SK-N-SH (cell line): ENCODE results near the gene SLC34A3. TPM values are rescaled to one million over a fixed set of nuclear protein-coding genes. Genes with fewer than 3 reads are reported as not detected.

Experiments used
- CTCF ChIA-PET: fragments of 300-600, 350-600 bp; formaldehyde crosslinking; extraction: SDS; loops from one replicate; lab custom pipeline; 2021; lab: Yijun Ruan, JAX
- POLR2A ChIA-PET: fragments of 350-600 bp; sonication (Branson Sonifier 250); formaldehyde crosslinking; extraction: SDS; loops from one replicate; lab custom pipeline; 2020; ENCODE audit warnings: antibody characterized with exemption, inconsistent platforms; lab: Yijun Ruan, JAX
- DNase-seq: peaks from one replicate; pipeline ENCODE4 v3.0.0; 2012
- H2AFZ ChIP-seq: fragments of 200-600 bp; sonication (generic); 2 replicates; pipeline ENCODE4 v1.8.1; 2016; ENCODE audit warnings: antibody characterized with exemption, mild to moderate bottlenecking, low read depth
- H3F3A ChIP-seq: fragments of 200-600 bp; sonication (generic); replicated peaks from 2 replicates; pipeline ENCODE3; 2016; ENCODE audit warnings: antibody characterized with exemption, mild to moderate bottlenecking; ENCODE audit not compliant: insufficient read depth
- H3K27ac ChIP-seq, 2 experiments: fragments of 200-500 bp in 1 of 2; fragments of 200-600 bp in 1 of 2; sonication (Bioruptor generic) in 1 of 2; sonication (generic), shearing (Covaris generic) in 1 of 2; 2 replicates each; pipeline versions ENCODE4 v1.5.1 to v1.6.1; 2014 to 2016; ENCODE audit warnings: low read depth in 2 of 2, inconsistent platforms in 1 of 2, low read length in 1 of 2, mild to moderate bottlenecking in 1 of 2, mixed read lengths in 1 of 2
- H3K27me3 ChIP-seq: fragments of 200-600 bp; sonication (generic), shearing (Covaris generic); 2 replicates; pipeline ENCODE4 v1.6.1; 2016; ENCODE audit warnings: mixed run types; ENCODE audit not compliant: insufficient read depth
- H3K36me3 ChIP-seq, 2 experiments: fragments of 200-500 bp in 1 of 2; fragments of 200-600 bp in 1 of 2; sonication (Bioruptor generic) in 1 of 2; sonication (generic) in 1 of 2; replicated peaks in 1 of 2; 2 replicates each; pipeline versions ENCODE3 to v1.5.1; 2014 to 2016; ENCODE audit warnings: low read length in 1 of 2, mild to moderate bottlenecking in 1 of 2; ENCODE audit not compliant: insufficient read depth in 2 of 2, control insufficient read depth in 1 of 2
- H3K4me1 ChIP-seq, 2 experiments: fragments of 200-500 bp in 1 of 2; fragments of 200-600 bp in 1 of 2; sonication (Bioruptor generic) in 1 of 2; sonication (generic), shearing (Covaris generic) in 1 of 2; 2 replicates each; pipeline versions ENCODE4 v1.5.1 to v1.6.1; 2014 to 2016; ENCODE audit warnings: low read depth in 1 of 2, low read length in 1 of 2, mixed run types in 1 of 2; ENCODE audit not compliant: insufficient read depth in 2 of 2, control insufficient read depth in 1 of 2
- H3K4me2 ChIP-seq: fragments of 200-600 bp; sonication (generic), shearing (Covaris generic); 2 replicates; pipeline ENCODE4 v1.6.1; 2017; ENCODE audit warnings: mixed run types
- H3K4me3 ChIP-seq, 2 experiments: fragments of 200-500 bp in 1 of 2; fragments of 200-600 bp in 1 of 2; sonication (Bioruptor generic) in 1 of 2; sonication (generic), shearing (Covaris generic) in 1 of 2; 2 replicates each; pipeline versions ENCODE4 v1.5.1 to v1.8.1; 2014 to 2016; ENCODE audit warnings: low read depth in 2 of 2, inconsistent platforms in 1 of 2, low read length in 1 of 2, mild to moderate bottlenecking in 1 of 2, mixed read lengths in 1 of 2, moderate library complexity in 1 of 2
- H3K79me2 ChIP-seq: fragments of 200-600 bp; sonication (generic); 2 replicates; pipeline ENCODE4 v1.8.1; 2017; ENCODE audit warnings: mild to moderate bottlenecking; ENCODE audit not compliant: insufficient read depth
- H3K9ac ChIP-seq: fragments of 200-600 bp; sonication (generic); 2 replicates; pipeline ENCODE4 v1.6.1; 2017; ENCODE audit warnings: mixed run types
- H3K9me2 ChIP-seq: fragments of 200-600 bp; sonication (generic); 2 replicates; pipeline ENCODE4 v1.6.1; 2017; ENCODE audit warnings: mixed run types
- H3K9me3 ChIP-seq: fragments of 200-600 bp; sonication (generic); 2 replicates; pipeline ENCODE4 v1.6.1; 2017; ENCODE audit warnings: mixed run types, mild to moderate bottlenecking, moderate library complexity
- H4K20me1 ChIP-seq: fragments of 200-600 bp; sonication (generic); 2 replicates; pipeline ENCODE4 v1.6.1; 2017; ENCODE audit warnings: mild to moderate bottlenecking, mixed run types; ENCODE audit not compliant: insufficient read depth
- CHD2 ChIP-seq: fragments of 150-350 bp; IDR thresholded peaks from 2 replicates; pipeline ENCODE4 v1.6.1; 2018; ENCODE audit warnings: low read length; ENCODE audit not compliant: partially characterized antibody
- FOSL2 ChIP-seq: IDR thresholded peaks from 2 replicates; pipeline ENCODE4 v1.4.0; 2012; ENCODE audit warnings: low read depth, mild to moderate bottlenecking, moderate library complexity, borderline replicate concordance
- FOXM1 ChIP-seq: IDR thresholded peaks from 2 replicates; pipeline ENCODE4 v1.4.0; 2012; ENCODE audit warnings: low read depth, mild to moderate bottlenecking
- JUND ChIP-seq: IDR thresholded peaks from 2 replicates; pipeline ENCODE4 v1.4.0; 2012
- MEF2A ChIP-seq: IDR thresholded peaks from 2 replicates; pipeline ENCODE4 v1.4.0; 2012; ENCODE audit warnings: low read depth, borderline replicate concordance
- NRF1 ChIP-seq: IDR thresholded peaks from 2 replicates; pipeline ENCODE4 v1.6.1; 2012; ENCODE audit warnings: low read depth, mild to moderate bottlenecking, low read length
- POLR2AphosphoS5 ChIP-seq: IDR thresholded peaks from 2 replicates; pipeline ENCODE4 v1.6.1; 2012; ENCODE audit warnings: low read depth, low read length
- RFX5 ChIP-seq: IDR thresholded peaks from 2 replicates; pipeline ENCODE4 v1.6.1; 2012; ENCODE audit warnings: mild to moderate bottlenecking, improper control_type of control experiment, low read length
- TAF1 ChIP-seq: IDR thresholded peaks from 2 replicates; pipeline ENCODE4 v1.6.1; 2012; ENCODE audit warnings: low read depth, mild to moderate bottlenecking, low read length, moderate library complexity, borderline replicate concordance
- TCF12 ChIP-seq: IDR thresholded peaks from 2 replicates; pipeline ENCODE4 v1.4.0; 2012
- WGBS: methylation state at CpG from one replicate; pipeline ENCODE4 v1.1.6; 2017; ENCODE audit warnings: low lambda C conversion rate; 5-methylcytosine and 5-hydroxymethylcytosine counted together
- polyA plus RNA-seq, 3 experiments: library from polyadenylated mRNA; depleted of rRNA; stranded (reverse); fragments of >200 nt; gene quantifications; 2 replicates each; pipeline ENCODE4 v1.2.3, GENCODE V29; 2012
- TF ChIP-seq, protein P1 (sequence below): fragments of 200-600 bp; sonication (generic); IDR thresholded peaks from 2 replicates; pipeline ENCODE4 v1.6.1; 2017; ENCODE audit warnings: antibody characterized with exemption, mild to moderate bottlenecking, moderate library complexity
- TF ChIP-seq, protein P2 (sequence below): IDR thresholded peaks from 2 replicates; pipeline ENCODE4 v1.4.0; 2012; ENCODE audit warnings: low read depth, borderline replicate concordance
- TF ChIP-seq, protein P3 (sequence below): fragments of 150-350 bp; IDR thresholded peaks from 2 replicates; pipeline ENCODE4 v1.6.1; 2017; ENCODE audit warnings: antibody characterized with exemption, low read length, low read depth, borderline replicate concordance
- TF ChIP-seq, protein P4 (sequence below): fragments of 150-350 bp; IDR thresholded peaks from 2 replicates; pipeline ENCODE4 v1.6.1; 2016; ENCODE audit warnings: mild to moderate bottlenecking, low read depth, low read length
- TF ChIP-seq, protein P5 (sequence below): IDR thresholded peaks from 2 replicates; pipeline ENCODE4; 2012
- TF ChIP-seq, protein P6 (sequence below): IDR thresholded peaks from 2 replicates; pipeline ENCODE4 v1.4.0; 2012; ENCODE audit warnings: low read depth
- TF ChIP-seq, protein P7 (sequence below): IDR thresholded peaks from 2 replicates; pipeline ENCODE4 v1.6.1; 2012; ENCODE audit warnings: mild to moderate bottlenecking, low read depth, low read length, moderate library complexity

Gene SLC34A3
- polyA plus RNA-seq, 1 of the 3 experiments (the other 2 are of a cell fraction), result not detected

DNA sequence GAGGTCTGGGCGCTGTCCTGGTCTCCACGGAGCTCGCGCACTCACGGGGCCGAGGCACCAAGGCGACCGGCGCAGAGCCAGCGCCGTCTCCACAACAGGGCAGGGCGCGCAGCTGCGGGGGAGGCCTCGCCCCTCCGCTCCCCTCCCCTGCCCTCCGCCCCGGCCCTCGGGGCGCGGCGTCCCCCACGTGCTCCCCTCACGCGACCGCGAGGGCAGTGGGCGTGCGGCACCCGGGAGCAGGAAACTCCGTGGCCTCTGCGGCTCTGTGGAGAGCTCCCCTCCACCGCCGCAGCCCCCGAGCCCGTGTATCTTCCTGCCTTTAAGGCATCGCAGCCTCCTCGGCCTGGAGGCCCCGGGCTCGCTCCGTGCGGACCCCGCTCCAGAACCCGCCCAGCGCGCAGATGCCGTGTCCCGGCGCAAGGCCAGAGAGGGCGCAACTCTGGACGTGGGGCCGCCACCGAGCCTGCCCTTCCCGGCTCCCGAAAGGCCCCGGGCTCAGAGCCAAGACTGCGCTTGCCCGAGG lies 9.7 kb downstream of the SLC34A3 start (continued):
- TF ChIP-seq, protein P1, sequence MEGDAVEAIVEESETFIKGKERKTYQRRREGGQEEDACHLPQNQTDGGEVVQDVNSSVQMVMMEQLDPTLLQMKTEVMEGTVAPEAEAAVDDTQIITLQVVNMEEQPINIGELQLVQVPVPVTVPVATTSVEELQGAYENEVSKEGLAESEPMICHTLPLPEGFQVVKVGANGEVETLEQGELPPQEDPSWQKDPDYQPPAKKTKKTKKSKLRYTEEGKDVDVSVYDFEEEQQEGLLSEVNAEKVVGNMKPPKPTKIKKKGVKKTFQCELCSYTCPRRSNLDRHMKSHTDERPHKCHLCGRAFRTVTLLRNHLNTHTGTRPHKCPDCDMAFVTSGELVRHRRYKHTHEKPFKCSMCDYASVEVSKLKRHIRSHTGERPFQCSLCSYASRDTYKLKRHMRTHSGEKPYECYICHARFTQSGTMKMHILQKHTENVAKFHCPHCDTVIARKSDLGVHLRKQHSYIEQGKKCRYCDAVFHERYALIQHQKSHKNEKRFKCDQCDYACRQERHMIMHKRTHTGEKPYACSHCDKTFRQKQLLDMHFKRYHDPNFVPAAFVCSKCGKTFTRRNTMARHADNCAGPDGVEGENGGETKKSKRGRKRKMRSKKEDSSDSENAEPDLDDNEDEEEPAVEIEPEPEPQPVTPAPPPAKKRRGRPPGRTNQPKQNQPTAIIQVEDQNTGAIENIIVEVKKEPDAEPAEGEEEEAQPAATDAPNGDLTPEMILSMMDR, result no peak
- TF ChIP-seq, protein P2, sequence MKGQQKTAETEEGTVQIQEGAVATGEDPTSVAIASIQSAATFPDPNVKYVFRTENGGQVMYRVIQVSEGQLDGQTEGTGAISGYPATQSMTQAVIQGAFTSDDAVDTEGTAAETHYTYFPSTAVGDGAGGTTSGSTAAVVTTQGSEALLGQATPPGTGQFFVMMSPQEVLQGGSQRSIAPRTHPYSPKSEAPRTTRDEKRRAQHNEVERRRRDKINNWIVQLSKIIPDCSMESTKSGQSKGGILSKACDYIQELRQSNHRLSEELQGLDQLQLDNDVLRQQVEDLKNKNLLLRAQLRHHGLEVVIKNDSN, result peak; percentile 63
- TF ChIP-seq RFX5 (no peak), NRF1 (peak; percentile 59), FOSL2 (no peak)
- TF ChIP-seq, protein P3, sequence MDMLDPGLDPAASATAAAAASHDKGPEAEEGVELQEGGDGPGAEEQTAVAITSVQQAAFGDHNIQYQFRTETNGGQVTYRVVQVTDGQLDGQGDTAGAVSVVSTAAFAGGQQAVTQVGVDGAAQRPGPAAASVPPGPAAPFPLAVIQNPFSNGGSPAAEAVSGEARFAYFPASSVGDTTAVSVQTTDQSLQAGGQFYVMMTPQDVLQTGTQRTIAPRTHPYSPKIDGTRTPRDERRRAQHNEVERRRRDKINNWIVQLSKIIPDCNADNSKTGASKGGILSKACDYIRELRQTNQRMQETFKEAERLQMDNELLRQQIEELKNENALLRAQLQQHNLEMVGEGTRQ, result no peak; the same call in 1 of the 2 replicates

DNA sequence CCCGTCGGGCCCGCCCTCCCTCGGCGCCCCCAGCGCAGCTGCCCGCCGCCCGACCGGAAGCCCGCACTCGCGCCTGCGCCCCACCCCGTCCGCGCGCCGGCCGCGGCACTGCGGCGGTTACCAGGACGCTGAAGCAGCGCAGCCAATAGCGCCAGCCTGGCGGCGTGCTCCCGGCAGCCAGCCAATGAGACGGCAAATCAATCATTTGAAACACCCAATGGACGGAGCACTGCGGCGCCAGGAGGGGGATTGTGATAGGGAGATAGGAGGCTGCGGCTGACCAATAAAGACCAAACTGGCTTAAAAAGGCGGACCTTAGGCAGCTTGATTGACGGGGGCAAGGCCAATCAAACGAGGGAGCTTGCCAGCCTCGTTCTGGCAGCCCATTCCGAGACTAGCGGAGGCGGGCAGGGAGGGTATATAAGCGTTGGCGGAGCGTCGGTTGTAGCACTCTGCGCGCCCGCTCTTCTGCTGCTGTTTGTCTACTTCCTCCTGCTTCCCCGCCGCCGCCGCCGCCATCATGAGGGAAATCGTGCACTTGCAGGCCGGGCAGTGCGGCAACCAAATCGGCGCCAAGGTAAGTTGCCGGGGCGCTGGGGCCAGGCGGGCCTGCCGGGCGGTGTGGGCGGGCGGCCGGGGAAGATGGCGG lies 10.3 kb downstream of the SLC34A3 start, which contains the start of gene TUBB4B:
Gene TUBB4B, plus strand, starts transcription at position 447 of the 649 bp plus-strand sequence. Its CDS starts 74 bp downstream, at position 521.
- no peaks in the 10 kb centered on the region for H3K27me3 ChIP-seq
- WGBS, result under 1% methylated on average over 21 of the region's 67 CpGs
- DNase-seq, result peak; percentile 98
- ChIA-PET POLR2A (interaction anchor here (0.8 to 6.4 kb wide), 20 partner anchors 10 to 170 kb away, joined by 3 to 83 read pairs (median 6); partner anchors contain the start of genes ANAPC2, CYSRT1, DPP7 and GRIN1), CTCF (interaction anchor here (1.1 to 2.1 kb wide), 7 partner anchors 12 to 194 kb away, joined by 3 to 9 read pairs (median 3); partner anchors contain the start of genes EXD3, NELFB, NOXA1 and NPDC1)
- H3K9ac ChIP-seq, result peak within 1 kb of the TSS; percentile 94
- peak within 1 kb of the TSS; percentile 84 to 87 for H3K4me3 ChIP-seq
- H3K36me3 ChIP-seq, result peaks cover 13 to 20% of the 10 kb centered on the region in 2 experiments
- peaks cover 17 to 37% of the 10 kb centered on the region in 2 experiments; a peak in 2 of 4 replicates for H3K4me1 ChIP-seq
- H3K4me2 ChIP-seq, result peak within 1 kb of the TSS; percentile 98
- H4K20me1 ChIP-seq, result peaks cover 29% of the 10 kb centered on the region
- peaks cover 55% of the 10 kb centered on the region for H3K79me2 ChIP-seq
- no peaks in the 10 kb centered on the region for H3K9me3 ChIP-seq
- H3K27ac ChIP-seq, result peak within 1 kb of the TSS; percentile 95 to 98
- peaks cover 19% of the 10 kb centered on the region for H3F3A ChIP-seq
- peak within 1 kb of the TSS; percentile 58; the same call in 1 of the 2 replicates for H2AFZ ChIP-seq
- no peaks in the 10 kb centered on the region for H3K9me2 ChIP-seq
- TF ChIP-seq CHD2, result peak; percentile 96
- peak; percentile 85; the same call in 1 of the 2 replicates for TF ChIP-seq FOXM1
- TF ChIP-seq TAF1, result peak; percentile 99
- TF ChIP-seq, protein P4, sequence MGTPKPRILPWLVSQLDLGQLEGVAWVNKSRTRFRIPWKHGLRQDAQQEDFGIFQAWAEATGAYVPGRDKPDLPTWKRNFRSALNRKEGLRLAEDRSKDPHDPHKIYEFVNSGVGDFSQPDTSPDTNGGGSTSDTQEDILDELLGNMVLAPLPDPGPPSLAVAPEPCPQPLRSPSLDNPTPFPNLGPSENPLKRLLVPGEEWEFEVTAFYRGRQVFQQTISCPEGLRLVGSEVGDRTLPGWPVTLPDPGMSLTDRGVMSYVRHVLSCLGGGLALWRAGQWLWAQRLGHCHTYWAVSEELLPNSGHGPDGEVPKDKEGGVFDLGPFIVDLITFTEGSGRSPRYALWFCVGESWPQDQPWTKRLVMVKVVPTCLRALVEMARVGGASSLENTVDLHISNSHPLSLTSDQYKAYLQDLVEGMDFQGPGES, result peak; percentile 99
- no peak; the same call in 1 of the 2 replicates for TF ChIP-seq TCF12
- TF ChIP-seq, protein P5, sequence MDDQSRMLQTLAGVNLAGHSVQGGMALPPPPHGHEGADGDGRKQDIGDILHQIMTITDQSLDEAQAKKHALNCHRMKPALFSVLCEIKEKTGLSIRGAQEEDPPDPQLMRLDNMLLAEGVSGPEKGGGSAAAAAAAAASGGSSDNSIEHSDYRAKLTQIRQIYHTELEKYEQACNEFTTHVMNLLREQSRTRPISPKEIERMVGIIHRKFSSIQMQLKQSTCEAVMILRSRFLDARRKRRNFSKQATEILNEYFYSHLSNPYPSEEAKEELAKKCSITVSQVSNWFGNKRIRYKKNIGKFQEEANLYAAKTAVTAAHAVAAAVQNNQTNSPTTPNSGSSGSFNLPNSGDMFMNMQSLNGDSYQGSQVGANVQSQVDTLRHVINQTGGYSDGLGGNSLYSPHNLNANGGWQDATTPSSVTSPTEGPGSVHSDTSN, result peak; percentile 100
- TF ChIP-seq POLR2AphosphoS5, result peak; percentile 100
- no peak for TF ChIP-seq JUND
- TF ChIP-seq, protein P6, sequence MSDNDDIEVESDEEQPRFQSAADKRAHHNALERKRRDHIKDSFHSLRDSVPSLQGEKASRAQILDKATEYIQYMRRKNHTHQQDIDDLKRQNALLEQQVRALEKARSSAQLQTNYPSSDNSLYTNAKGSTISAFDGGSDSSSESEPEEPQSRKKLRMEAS, result peak; percentile 79
- TF ChIP-seq, protein P7, sequence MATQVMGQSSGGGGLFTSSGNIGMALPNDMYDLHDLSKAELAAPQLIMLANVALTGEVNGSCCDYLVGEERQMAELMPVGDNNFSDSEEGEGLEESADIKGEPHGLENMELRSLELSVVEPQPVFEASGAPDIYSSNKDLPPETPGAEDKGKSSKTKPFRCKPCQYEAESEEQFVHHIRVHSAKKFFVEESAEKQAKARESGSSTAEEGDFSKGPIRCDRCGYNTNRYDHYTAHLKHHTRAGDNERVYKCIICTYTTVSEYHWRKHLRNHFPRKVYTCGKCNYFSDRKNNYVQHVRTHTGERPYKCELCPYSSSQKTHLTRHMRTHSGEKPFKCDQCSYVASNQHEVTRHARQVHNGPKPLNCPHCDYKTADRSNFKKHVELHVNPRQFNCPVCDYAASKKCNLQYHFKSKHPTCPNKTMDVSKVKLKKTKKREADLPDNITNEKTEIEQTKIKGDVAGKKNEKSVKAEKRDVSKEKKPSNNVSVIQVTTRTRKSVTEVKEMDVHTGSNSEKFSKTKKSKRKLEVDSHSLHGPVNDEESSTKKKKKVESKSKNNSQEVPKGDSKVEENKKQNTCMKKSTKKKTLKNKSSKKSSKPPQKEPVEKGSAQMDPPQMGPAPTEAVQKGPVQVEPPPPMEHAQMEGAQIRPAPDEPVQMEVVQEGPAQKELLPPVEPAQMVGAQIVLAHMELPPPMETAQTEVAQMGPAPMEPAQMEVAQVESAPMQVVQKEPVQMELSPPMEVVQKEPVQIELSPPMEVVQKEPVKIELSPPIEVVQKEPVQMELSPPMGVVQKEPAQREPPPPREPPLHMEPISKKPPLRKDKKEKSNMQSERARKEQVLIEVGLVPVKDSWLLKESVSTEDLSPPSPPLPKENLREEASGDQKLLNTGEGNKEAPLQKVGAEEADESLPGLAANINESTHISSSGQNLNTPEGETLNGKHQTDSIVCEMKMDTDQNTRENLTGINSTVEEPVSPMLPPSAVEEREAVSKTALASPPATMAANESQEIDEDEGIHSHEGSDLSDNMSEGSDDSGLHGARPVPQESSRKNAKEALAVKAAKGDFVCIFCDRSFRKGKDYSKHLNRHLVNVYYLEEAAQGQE, result peak; percentile 79; the same call in 1 of the 2 replicates
- TF ChIP-seq MEF2A, result no peak
